Measurements from ENCODE around the gene ARHGEF28.

ARHGEF28 gene

DNA sequence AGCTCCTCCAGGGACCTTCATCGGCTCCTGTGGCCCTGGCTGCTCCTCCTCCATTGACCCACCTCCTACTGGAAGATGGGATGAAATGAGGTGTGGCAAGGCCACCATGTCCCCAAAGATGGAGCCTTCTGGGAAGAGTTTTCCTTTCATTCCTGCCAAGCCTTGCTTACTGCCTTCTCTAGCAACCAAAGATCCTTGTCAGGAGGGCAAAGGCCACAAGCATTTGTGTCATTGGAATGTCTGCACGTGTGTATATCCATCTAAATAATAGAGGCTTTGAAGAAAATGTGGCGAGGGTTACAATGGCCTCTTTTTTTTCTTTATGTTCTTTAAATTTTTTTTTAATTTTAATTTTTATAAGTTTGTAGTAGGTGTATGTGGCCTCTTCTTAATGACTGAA, 313.6 kb downstream of the ARHGEF28 start:
- TF ChIP-seq, protein P1, sequence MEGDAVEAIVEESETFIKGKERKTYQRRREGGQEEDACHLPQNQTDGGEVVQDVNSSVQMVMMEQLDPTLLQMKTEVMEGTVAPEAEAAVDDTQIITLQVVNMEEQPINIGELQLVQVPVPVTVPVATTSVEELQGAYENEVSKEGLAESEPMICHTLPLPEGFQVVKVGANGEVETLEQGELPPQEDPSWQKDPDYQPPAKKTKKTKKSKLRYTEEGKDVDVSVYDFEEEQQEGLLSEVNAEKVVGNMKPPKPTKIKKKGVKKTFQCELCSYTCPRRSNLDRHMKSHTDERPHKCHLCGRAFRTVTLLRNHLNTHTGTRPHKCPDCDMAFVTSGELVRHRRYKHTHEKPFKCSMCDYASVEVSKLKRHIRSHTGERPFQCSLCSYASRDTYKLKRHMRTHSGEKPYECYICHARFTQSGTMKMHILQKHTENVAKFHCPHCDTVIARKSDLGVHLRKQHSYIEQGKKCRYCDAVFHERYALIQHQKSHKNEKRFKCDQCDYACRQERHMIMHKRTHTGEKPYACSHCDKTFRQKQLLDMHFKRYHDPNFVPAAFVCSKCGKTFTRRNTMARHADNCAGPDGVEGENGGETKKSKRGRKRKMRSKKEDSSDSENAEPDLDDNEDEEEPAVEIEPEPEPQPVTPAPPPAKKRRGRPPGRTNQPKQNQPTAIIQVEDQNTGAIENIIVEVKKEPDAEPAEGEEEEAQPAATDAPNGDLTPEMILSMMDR (conservative IDR thresholded peaks at IDR 0.05; ENCODE audit: low read depth, low read length) = no peak
- DNase-seq (ENCODE audit: low read depth) = no peak
- H3K4me3 ChIP-seq (ENCODE audit: low read depth, low read length) = no peak overlapping the region

DNA sequence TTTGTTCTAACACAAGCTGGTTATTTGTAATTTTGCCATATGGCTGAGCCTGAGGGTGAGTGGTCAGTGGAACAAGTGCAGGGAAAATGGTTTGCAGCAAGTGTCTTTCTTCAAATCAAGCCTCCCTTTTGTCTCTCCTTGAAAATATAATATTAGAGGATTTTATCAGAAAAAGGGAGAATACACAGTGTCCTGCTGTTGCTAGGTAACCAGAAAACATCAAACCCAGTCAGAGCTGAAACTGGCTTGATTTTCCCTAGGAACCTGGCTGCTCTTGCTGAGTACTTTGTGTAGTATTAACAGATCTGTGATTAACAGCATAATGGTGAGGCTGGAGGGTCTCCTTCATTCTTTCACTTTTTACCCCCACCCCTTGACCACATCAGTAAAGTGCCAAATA, 314.0 kb downstream of the ARHGEF28 start:
- no peak overlapping the region for H3K4me3 ChIP-seq (ENCODE audit: low read depth, low read length)
- TF ChIP-seq, protein P1 (conservative IDR thresholded peaks at IDR 0.05; ENCODE audit: low read depth, low read length) = no peak
- peak; percentile 57 for DNase-seq (ENCODE audit: low read depth)

DNA sequence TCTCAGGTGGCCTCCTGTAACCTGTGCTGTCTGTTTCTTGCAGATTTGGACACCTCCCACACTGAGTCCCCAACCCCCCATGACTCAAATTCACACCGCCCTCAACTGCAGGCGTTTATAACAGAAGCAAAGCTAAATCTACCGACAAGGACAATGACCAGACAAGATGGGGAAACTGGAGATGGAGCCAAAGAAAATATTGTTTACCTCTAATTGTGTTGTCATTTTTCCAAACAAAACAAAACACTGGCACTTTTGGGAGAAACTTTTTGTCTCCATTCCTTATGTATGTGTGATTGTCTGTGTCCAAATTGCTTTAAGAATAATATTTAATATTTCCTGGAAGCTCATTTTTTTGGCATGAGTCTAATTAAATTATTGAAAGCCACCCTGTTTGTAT, 314.8 kb downstream of the ARHGEF28 start:
- TF ChIP-seq, protein P1 (conservative IDR thresholded peaks at IDR 0.05; ENCODE audit: low read depth, low read length) = no peak
- DNase-seq (ENCODE audit: low read depth) = no peak
- no peak overlapping the region for H3K4me3 ChIP-seq (ENCODE audit: low read depth, low read length)

DNA sequence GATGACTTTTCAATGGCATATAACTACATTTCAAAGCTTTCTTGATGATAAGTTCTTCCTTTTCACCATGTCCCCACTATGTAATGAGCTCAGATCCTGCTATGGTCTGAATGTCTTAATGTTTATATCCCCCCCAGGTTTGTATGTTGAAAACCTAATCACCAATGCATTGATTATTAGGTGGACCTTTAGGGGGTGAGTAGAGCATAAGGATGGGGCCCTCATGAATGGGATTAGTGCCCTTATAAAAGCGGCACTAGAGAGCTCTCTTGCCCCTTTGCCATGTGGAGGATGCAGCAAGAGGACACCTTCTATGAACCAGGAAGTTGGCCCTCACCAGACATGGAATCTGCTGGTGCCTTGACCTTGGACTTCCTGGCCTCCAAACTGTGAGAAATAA, 316.8 kb downstream of the ARHGEF28 start:
- H3K4me3 ChIP-seq (ENCODE audit: low read depth, low read length) = no peak overlapping the region
- no peak for DNase-seq (ENCODE audit: low read depth)
- TF ChIP-seq, protein P1 (conservative IDR thresholded peaks at IDR 0.05; ENCODE audit: low read depth, low read length) = no peak

DNA sequence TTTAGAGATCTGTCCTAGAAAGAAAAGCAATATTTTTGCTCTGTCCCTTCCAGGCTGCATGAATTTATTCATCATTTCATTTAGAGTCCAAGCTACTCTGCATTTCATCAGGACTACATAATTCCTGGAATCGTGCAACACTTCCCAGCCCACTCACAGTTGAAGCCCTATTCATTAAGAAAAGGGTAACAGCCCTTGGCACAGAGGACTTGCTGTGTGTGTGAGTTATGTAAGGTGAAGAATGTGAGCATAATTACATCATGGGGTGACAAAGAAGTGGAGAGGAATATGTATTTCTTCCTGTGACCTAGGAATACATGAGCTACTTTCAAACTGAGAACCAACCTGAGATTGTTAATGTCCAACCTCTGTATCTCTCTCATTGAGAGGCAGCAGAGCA, 317.4 kb downstream of the ARHGEF28 start:
- no peak overlapping the region for H3K4me3 ChIP-seq (ENCODE audit: low read depth, low read length)
- no peak for DNase-seq (ENCODE audit: low read depth)
- TF ChIP-seq, protein P1 (conservative IDR thresholded peaks at IDR 0.05; ENCODE audit: low read depth, low read length) = no peak

DNA sequence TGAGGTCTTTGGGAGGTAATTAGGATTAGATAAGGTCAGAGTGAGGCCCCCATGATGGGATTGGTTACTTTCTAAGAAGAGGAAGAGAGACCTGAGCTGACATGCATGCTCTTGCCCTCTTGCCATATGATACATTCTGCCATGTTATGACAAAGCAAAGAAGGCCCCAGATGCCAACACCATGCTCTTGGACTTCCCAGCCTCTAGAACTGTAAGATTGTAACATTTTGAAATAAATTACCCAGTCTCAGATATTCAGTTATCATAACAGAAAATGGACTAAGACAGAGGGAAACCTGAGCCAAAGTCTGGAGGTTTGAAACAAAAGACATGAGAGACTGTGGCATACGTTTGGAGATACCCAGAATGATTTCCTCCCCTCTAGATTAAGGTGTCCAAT, 318.6 kb downstream of the ARHGEF28 start:
- TF ChIP-seq, protein P1 (conservative IDR thresholded peaks at IDR 0.05; ENCODE audit: low read depth, low read length) = no peak
- no peak overlapping the region for H3K4me3 ChIP-seq (ENCODE audit: low read depth, low read length)
- no peak for DNase-seq (ENCODE audit: low read depth)

DNA sequence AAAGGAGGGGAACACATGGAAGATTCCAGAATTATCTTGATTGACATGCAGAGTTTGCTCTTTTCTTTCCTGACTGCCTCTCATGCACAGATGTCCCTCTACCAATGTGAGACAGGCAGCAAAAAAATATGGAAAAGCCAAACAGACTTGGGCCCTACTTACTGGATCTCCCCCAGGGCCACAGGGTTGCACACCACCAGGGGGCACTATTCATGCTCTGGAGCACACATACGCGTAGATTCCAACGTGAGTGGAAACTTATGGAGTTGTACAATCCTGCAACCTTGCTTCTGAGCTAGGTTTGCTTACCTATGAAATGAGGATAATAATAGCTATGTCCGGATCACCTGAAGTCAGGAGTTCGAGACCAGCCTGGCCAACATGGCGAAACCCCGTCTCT, 319.5 kb downstream of the ARHGEF28 start:
- TF ChIP-seq, protein P1 (conservative IDR thresholded peaks at IDR 0.05; ENCODE audit: low read depth, low read length) = peak; percentile 36
- DNase-seq (ENCODE audit: low read depth) = no peak
- no peak overlapping the region for H3K4me3 ChIP-seq (ENCODE audit: low read depth, low read length)
